PC-9 (cell line): ENCODE measurements around the gene PRXL2B. TPM values are rescaled to one million over a fixed set of nuclear protein-coding genes. Genes with fewer than 3 reads are reported as not detected.
"Not testable (repeated sequence)": the region's sequence is repeated elsewhere in the genome, so short reads cannot be mapped to it uniquely, and the experiment has no call there.

Experiments
- BruUV-seq: library from RNA; stranded (reverse); fragments of 400-500 nt; replicated peaks from 2 replicates; lab custom pipeline; 2021; lab: Mats Ljungman, UMichigan
- CTCF ChIA-PET: fragments of 300-600 bp; sonication (Branson Sonifier 250); formaldehyde crosslinking; loops from one replicate; lab custom pipeline; 2022; ENCODE audit warnings: antibody characterized with exemption; lab: Charles Lee
- POLR2A ChIA-PET: fragments of 300-600 bp; sonication (Branson Sonifier 250); formaldehyde crosslinking; loops from one replicate; lab custom pipeline; 2022; ENCODE audit warnings: antibody characterized with exemption; ENCODE audit not compliant: unreplicated experiment; lab: Charles Lee
- DNase-seq, 2 experiments: peaks; one replicate each; pipeline versions ENCODE4 v3.0.0 to v3.0.0-alpha.2; 2015 to 2022; ENCODE audit warnings: mixed read lengths in 1 of 2
- H2AFZ ChIP-seq: fragments of 200-600 bp; sonication (generic); 2 replicates; pipeline ENCODE4 v1.8.1; 2017; ENCODE audit warnings: antibody characterized with exemption
- H3F3A ChIP-seq: fragments of 200-600 bp; sonication (generic); 2 replicates; pipeline ENCODE4 v1.8.1; 2017; ENCODE audit warnings: antibody characterized with exemption, mild to moderate bottlenecking, low read depth; ENCODE audit not compliant: insufficient read depth
- H3K27ac ChIP-seq: fragments of 200-600 bp; sonication (generic); 2 replicates; pipeline ENCODE4 v1.6.1; 2016; ENCODE audit warnings: mixed run types
- H3K27me3 ChIP-seq: fragments of 200-600 bp; sonication (generic); 2 replicates; pipeline ENCODE4 v1.6.1; 2016; ENCODE audit warnings: low read depth, mixed run types; ENCODE audit not compliant: insufficient read depth
- H3K36me3 ChIP-seq: fragments of 200-600 bp; sonication (generic); 2 replicates; pipeline ENCODE4 v1.6.1; 2016; ENCODE audit warnings: low read depth, mixed run types
- H3K4me1 ChIP-seq: fragments of 200-600 bp; sonication (generic); replicated peaks from 2 replicates; pipeline ENCODE4 v1.6.1; 2016; ENCODE audit warnings: mixed run types; ENCODE audit not compliant: insufficient read depth
- H3K4me2 ChIP-seq: fragments of 200-600 bp; sonication (generic); 2 replicates; pipeline ENCODE4 v1.6.1; 2017; ENCODE audit warnings: mixed run types
- H3K4me3 ChIP-seq: fragments of 200-600 bp; sonication (generic); 2 replicates; pipeline ENCODE4 v1.6.1; 2016; ENCODE audit warnings: mixed run types
- H3K79me2 ChIP-seq: fragments of 200-600 bp; sonication (generic); 2 replicates; pipeline ENCODE4 v1.6.1; 2017; ENCODE audit warnings: low read depth, mixed run types
- H3K9me2 ChIP-seq: fragments of 200-600 bp; sonication (generic); 2 replicates; pipeline ENCODE4 v1.8.1; 2017; ENCODE audit warnings: mild to moderate bottlenecking; ENCODE audit not compliant: insufficient read depth
- H3K9me3 ChIP-seq: fragments of 200-600 bp; sonication (generic); 2 replicates; pipeline ENCODE4 v1.8.1; 2016; ENCODE audit warnings: low read depth; ENCODE audit not compliant: insufficient read depth
- H4K20me1 ChIP-seq: fragments of 200-600 bp; sonication (generic); 2 replicates; pipeline ENCODE4 v1.8.1; 2017; ENCODE audit not compliant: insufficient read depth
- EZH2 ChIP-seq: fragments of 200-600 bp; sonication (generic); IDR thresholded peaks from 2 replicates; pipeline ENCODE4 v1.8.0; 2017; ENCODE audit warnings: antibody characterized with exemption, low read depth
- intact Hi-C: fragments of 100-400 bp; cut with micrococcal nuclease; formaldehyde crosslinking; loops from one replicate; pipeline ENCODE4 v1.10.0; 2022; ENCODE audit not compliant: unreplicated experiment
- total RNA-seq: library from RNA; stranded (reverse); gene quantifications from 2 replicates; pipeline ENCODE4 v1.2.3, GENCODE V29; 2021
- TF ChIP-seq, protein P1 (sequence below): fragments of 200-600 bp; sonication (generic); conservative IDR thresholded peaks from 2 replicates; pipeline ENCODE4 v1.6.1; 2017; ENCODE audit warnings: mixed run types, antibody characterized with exemption, mild to moderate bottlenecking, moderate library complexity

Gene PRXL2B
- total RNA-seq, 1 experiment from 2014 or later, result 26.1 TPM

DNA sequence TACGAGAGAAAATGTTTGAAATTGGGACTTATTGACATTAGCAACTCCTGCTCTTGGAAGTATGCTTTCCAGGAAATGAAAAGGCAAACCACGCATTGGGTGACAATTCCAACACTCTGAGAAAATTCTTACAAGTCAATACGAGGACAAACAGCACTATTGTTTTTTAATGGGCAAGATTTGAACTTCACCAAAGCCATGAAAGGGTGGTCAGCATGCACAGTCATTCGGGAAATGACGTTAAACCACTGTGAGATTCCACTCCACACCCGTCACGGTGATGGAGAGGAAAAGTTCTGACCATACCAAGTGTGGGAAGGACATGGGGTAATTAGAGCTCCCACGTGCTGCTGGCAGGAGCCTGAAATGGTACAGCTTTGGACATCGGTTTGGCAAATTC, 12.2 kb upstream of the PRXL2B start:
- no peaks in the 10 kb centered on the region for H3K9me2 ChIP-seq
- CTCF ChIA-PET, result no interaction called here

DNA sequence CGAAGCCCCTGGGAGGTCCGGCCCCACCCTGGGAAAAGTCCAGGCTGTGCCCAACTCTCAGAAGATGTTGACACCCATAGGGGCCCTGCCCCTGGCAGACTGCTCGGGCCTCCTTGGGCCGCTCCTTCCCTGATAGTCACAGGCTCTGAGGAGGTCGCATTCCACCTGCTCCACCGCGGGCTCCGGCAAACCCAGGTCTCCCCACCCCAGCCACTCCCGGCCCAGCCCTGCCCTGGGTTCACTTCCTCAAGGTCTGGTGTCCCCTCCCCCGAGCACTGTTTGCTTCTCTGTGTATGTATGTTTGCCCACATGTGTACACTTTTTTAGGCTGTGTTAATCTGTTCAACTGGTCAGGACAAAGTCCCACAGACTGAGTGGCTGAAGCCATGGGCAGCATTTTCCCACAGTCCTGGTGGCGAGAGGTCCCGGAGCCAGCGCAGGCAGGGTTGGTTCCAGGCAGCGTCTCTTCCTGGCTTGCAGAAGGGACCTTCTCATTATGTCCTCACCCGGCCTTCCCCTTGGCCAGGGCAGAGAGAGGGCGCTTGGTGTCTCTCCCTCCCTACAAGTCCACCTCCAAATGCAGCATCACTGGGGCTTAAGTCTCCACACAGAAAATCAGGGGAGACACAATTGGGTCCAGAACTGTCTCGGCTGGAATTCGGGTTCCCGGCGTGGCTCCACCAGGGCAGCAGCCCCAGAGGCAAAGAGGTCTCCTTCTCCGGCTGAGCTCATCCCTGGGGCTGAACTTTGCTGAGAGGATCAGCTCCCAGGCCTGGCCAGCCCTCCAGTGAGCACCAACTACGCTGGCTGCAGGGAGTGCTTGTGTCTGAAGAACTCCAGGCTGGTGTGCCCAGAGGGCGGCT, 10.5 kb upstream of the PRXL2B start:
- BruUV-seq, result no TSS peak
- DNase-seq, result no peak
- CTCF ChIA-PET, result no interaction called here

More for the DNA sequence above, 12.2 kb upstream of the PRXL2B start:
- Histone ChIP-seq H3K4me2 (no peak overlapping the region), H3K79me2 (no peaks in the 10 kb centered on the region), H3K27ac (no peak overlapping the region), H2AFZ (no peak overlapping the region), H3K9me3 (no peaks in the 10 kb centered on the region), H3K27me3 (peaks cover 63% of the 10 kb centered on the region), H3K4me3 (no peak overlapping the region), H3K36me3 (no peaks in the 10 kb centered on the region), H3K4me1 (no peaks in the 10 kb centered on the region), H4K20me1 (no peaks in the 10 kb centered on the region), H3F3A (no peaks in the 10 kb centered on the region)
- BruUV-seq, result no TSS peak
- peak in 1 of 2 experiments; percentile 21 for DNase-seq
- intact Hi-C loops, result no loop called here
- TF ChIP-seq EZH2, result no peak
- TF ChIP-seq, protein P1, sequence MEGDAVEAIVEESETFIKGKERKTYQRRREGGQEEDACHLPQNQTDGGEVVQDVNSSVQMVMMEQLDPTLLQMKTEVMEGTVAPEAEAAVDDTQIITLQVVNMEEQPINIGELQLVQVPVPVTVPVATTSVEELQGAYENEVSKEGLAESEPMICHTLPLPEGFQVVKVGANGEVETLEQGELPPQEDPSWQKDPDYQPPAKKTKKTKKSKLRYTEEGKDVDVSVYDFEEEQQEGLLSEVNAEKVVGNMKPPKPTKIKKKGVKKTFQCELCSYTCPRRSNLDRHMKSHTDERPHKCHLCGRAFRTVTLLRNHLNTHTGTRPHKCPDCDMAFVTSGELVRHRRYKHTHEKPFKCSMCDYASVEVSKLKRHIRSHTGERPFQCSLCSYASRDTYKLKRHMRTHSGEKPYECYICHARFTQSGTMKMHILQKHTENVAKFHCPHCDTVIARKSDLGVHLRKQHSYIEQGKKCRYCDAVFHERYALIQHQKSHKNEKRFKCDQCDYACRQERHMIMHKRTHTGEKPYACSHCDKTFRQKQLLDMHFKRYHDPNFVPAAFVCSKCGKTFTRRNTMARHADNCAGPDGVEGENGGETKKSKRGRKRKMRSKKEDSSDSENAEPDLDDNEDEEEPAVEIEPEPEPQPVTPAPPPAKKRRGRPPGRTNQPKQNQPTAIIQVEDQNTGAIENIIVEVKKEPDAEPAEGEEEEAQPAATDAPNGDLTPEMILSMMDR, result no peak
- POLR2A ChIA-PET, result no interaction called here

DNA sequence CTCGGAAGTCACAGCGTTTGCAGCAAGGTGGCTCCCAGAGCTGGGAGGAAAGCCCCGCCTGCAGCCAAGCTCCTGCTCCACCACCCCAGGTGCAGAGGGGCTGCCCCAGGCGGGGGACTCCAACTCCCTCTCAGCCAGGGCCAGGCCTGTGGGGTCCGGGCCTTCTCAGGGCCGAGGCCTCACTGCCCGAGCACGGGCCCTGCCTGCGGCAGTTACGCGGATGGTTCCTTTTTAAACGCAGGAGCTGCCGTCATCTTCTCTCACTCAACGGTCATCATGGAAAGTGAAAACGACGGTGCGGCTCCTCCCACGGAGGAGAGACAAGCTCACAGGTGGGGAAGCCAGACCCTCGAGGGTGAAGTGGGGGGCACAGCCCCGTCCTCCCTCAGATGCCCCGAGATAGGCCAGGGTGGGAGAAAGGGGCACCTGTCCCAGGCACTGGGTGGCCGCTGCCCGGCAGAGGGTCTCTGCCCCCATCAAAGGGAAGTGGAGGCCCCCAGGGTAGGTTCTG, 9.0 kb upstream of the PRXL2B start:
- intact Hi-C loops, H2AFZ ChIP-seq, H3K9me3 ChIP-seq, POLR2A ChIA-PET, H3K27ac ChIP-seq, H4K20me1 ChIP-seq, H3K9me2 ChIP-seq, H3K4me1 ChIP-seq, H3K79me2 ChIP-seq, BruUV-seq, H3F3A ChIP-seq, H3K4me2 ChIP-seq, DNase-seq, H3K36me3 ChIP-seq, H3K4me3 ChIP-seq: not testable (repeated sequence)
- CTCF ChIA-PET, result interaction anchor here (0.6 to 0.7 kb wide), 2 partner anchors 162 to 1237 kb away, joined by 3 read pairs; no protein-coding TSS in a partner anchor
- peaks cover 38% of the 10 kb centered on the region for H3K27me3 ChIP-seq

More for the DNA sequence above, 10.5 kb upstream of the PRXL2B start:
- Histone ChIP-seq H3K9me2 (no peaks in the 10 kb centered on the region), H3K4me3 (no peak overlapping the region), H2AFZ (no peak overlapping the region), H3K4me1 (no peaks in the 10 kb centered on the region), H3F3A (no peaks in the 10 kb centered on the region), H3K36me3 (no peaks in the 10 kb centered on the region), H3K4me2 (no peak overlapping the region), H3K79me2 (no peaks in the 10 kb centered on the region), H3K27ac (no peak overlapping the region), H3K9me3 (no peaks in the 10 kb centered on the region), H4K20me1 (no peaks in the 10 kb centered on the region), H3K27me3 (peaks cover 54% of the 10 kb centered on the region)
- TF ChIP-seq EZH2, result no peak
- TF ChIP-seq, protein P1, result no peak
- intact Hi-C loops, result no loop called here
- POLR2A ChIA-PET, result no interaction called here
